Breast epithelium (tissue), 3 donors: ENCODE results near the gene MITF.

Experiments
- POLR2AphosphoS5 ChIP-seq, 3 donors: sonication (generic); formaldehyde crosslinking; IDR thresholded peaks; one replicate each; pipeline ENCODE4 v1.6.1; 2017; ENCODE audit warnings: antibody characterized with exemption in 3 of 3
- TF ChIP-seq, protein P1 (sequence below), 3 donors: fragments of 450-650 bp; IDR thresholded peaks; one replicate each; pipeline ENCODE4 v1.5.1; 2016 to 2017; ENCODE audit warnings: antibody characterized with exemption in 3 of 3, mild to moderate bottlenecking in 3 of 3, moderate library complexity in 3 of 3

DNA sequence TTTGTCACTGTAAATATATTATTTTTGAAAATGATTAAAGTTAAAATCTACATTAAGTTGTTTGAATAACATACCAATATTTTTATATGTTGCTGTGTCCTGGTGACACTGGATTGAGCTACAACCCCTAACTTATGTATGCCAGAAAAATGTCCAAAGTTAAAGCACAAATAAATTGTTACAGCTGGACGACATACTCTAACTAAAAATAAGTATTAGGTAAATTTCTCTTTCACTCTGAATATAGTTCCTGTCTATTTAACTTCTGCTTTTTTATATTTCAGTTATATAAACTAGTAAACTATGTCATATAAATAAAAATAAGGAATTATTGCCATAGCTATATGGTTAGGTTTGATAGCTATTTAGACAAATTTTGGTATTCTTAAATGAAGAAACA is 141.8 kb downstream of the MITF start:
- TF ChIP-seq, protein P1, sequence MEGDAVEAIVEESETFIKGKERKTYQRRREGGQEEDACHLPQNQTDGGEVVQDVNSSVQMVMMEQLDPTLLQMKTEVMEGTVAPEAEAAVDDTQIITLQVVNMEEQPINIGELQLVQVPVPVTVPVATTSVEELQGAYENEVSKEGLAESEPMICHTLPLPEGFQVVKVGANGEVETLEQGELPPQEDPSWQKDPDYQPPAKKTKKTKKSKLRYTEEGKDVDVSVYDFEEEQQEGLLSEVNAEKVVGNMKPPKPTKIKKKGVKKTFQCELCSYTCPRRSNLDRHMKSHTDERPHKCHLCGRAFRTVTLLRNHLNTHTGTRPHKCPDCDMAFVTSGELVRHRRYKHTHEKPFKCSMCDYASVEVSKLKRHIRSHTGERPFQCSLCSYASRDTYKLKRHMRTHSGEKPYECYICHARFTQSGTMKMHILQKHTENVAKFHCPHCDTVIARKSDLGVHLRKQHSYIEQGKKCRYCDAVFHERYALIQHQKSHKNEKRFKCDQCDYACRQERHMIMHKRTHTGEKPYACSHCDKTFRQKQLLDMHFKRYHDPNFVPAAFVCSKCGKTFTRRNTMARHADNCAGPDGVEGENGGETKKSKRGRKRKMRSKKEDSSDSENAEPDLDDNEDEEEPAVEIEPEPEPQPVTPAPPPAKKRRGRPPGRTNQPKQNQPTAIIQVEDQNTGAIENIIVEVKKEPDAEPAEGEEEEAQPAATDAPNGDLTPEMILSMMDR (IDR thresholded peaks at IDR 0.05): no peak
- TF ChIP-seq POLR2AphosphoS5 (IDR thresholded peaks at IDR 0.05): no peak
